ENCODE measurements around the gene C1orf198.
"Not testable (repeated sequence)": the region's sequence is repeated elsewhere in the genome, so short reads cannot be mapped to it uniquely, and the experiment has no call there.

C1orf198 gene

DNA sequence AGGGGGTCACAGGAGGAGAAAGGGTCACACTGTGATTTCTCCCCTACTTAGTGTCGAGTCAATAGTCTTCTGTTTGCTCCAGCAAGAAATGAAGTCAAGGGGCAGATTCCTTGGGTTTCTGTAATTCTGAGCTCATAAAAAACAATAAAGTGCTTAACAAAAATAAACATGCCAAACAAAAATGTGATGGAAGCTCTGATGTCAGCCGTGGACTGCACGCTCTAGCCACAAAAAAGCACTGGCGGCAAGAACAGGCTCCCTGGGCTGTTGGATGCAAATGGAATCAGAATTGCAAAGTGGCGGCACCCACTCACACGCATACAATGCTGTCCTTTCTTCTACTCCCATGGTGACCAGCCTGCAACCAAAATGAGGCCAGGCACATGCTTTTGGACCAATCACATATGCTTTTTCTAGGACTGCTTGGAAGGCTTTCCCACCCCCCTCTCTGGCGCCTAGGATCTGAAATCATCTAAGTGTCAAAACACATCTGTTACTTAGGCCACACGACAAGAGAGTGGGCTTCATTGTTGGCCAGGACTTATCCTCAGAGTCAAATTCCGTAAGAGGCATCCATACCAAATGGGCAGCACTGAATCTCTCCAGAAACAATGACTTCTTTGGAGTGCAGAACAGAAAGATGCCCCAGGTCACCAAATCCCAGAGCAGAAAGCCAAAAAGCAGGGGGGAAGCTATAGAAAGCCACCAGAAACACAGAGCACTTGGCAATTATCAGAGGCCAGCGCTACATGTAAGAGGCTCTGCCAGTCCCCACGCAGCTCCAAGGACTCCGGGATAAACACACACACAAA lies 9.2 kb downstream of the C1orf198 start:
- DNase-seq, result no peak

DNA sequence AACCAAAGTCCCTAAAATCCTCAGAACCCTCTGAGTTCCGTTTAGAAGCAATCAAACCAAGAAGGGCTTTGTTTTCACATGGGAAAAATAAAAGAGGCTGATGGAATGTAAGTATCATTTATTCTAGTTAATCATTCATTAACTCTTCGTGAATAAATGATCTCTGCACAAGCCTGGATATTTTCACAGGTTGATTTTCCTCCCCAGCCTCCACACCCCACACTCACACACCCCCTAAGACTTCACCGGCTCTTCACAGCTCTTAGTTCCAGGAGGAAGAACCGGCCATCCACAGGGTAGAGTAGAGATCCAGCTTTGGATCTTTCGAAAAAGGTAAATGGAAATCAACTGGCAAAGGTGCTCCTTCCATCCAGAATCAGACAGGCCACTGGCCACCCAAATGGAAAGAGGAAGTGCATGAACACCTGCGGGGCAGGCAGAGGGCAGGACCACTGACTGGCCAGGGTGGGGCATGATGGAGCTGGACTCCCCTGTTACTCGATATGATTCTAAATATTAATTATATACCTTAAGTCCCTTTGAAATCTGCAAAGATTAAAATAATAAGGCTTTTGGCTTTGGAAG lies 10.0 kb downstream of the C1orf198 start:
- no peak for DNase-seq

DNA sequence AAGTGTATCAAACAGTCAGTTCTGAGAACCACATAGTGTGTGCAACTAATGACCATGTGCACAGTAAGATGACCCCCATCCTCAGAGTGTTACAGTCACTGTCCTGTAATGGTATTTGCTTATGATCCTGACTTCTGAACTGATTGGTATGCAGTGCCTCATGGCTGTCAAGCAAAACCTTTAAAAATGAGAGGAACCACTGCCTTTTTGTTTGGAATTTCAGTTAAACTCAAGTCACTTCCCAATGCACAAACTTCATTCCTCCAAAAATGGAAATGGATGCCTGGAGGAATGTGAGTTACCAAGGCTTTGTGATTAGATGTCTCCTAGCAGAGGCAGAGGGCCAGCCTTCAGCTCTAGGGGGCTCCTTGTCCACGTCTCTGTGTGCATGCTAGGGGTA lies 10.5 kb downstream of the C1orf198 start:
- DNase-seq, result no peak

- no peak for DNase-seq
Measured at GRCh38 chr1:230857077-230857476, 11.2 kb downstream of the C1orf198 start.

GRCh38 chr1:230855886-230856285 lies 12.4 kb downstream of the C1orf198 start:
- DNase-seq, result no peak

- no peak for DNase-seq
Measured at GRCh38 chr1:230854423-230854822, 13.9 kb downstream of the C1orf198 start.

- no peak for DNase-seq
Measured at GRCh38 chr1:230853731-230854130, 14.6 kb downstream of the C1orf198 start.

DNA sequence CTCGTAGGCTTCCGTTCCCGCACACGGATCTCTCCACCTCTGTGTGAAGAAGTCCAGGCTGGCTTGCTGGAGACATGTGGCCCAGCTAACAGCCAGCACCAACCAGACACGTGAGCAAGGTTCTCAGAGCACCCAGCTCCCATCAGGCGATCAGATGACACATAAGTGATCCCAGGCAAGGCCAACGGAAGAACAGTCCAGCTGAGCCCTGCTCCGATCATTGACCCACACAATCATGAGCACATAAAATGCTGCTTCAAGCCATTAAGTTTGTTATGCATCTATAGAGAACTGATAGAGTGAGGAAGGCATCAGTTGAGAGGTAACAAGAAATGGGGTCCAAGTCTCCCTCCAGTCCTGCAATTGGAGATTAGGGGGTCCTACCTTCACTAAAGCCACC lies 15.4 kb downstream of the C1orf198 start:
- no peak for DNase-seq

DNA sequence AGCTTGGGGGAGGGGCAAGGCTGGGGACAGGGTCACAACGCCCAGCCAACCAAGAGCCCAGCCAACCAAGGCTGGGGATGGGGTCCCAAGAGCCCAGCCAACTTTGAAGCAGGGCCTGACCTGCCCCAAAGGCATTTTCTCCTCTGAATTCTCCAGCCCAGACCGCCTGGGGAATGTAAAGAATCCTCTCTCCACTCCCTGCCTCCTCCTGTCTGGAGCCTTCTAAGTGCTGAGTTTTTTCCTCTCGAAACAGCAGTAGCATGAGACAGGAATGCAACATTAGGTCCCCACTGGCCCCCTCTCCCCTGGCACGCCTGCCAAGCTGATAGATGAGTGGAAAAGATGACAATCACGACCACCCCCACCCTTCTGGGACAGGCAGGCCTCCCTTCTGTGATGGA lies 17.0 kb downstream of the C1orf198 start:
- no peak for DNase-seq

GRCh38 chr1:230850547-230850946 lies 17.8 kb downstream of the C1orf198 start:
- no peak for DNase-seq

DNA sequence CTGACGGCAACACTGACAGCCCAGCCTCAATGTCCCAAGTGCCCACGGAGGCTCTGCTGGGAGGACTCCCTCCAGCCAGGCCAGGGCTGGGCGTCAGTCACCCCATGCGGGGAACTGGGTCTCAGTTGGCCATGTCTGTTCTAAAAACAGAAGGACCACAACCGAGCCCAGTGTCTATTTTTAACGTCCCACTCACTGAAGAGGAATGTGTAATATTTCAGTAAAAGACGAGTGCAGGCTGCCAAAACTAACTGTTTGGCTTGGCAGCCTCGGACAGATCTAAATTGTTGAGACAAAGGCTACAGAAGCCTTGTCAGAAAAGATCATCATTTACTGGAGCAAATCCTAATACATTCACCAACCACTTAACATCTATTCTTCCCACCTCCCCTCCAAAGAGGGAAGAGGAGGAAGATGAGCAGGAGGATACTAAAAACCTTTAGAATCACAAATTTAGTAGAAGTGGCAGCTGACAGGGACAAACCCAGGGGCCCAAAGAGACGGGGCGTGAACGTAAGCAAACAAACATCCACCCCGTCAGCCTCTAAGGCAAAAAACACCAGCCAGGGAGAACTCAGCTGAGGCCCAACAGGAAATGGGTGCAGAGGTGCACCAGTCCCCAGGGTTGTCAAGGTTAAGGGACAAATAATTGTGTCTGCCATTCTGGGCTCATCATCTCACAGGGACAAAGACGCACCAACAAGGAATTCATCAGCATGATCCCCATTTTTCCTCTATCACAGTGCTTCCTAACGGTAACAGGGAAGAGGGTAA lies 18.7 kb downstream of the C1orf198 start:
- DNase-seq, result peak; percentile 84

DNA sequence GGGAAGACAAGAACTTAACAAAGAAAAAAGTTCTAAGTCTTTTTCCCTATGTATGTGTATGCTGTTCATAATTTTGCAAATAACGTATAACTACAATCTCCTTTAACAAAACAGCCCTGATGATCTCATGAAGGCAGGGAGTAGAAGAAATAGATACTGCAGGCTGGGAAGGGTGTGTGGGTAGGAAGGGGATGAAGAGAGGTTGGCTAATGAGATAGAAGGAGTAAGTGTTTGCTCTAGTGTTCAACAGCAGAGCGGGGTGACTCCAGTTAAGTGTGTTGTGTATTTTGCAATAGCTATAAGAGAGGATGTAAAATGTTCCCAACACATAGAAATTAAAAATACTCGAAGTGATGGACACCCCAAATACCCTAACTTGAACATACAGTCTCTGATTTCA lies 20.1 kb downstream of the C1orf198 start:
- DNase-seq, result no peak

DNA sequence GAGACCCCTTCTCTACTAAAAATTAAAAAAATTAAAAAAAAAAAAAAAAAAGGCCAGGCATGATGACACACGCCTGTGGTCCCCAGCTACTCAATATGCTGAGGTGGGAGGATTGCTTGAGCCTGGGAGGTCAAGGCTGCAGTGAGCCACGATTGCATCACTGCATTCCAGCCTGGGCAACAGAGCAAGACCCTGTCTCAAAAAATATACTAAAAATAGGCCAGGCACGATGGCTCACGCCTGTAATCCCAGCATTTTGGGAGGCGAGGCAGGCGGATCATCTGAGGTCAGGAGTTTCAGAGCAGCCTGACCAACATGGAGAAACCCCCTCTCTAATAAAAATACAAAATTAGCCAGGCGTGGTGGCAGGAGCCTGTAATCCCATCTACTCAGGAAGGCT lies 23.1 kb downstream of the C1orf198 start:
- DNase-seq, result not testable (repeated sequence)

DNA sequence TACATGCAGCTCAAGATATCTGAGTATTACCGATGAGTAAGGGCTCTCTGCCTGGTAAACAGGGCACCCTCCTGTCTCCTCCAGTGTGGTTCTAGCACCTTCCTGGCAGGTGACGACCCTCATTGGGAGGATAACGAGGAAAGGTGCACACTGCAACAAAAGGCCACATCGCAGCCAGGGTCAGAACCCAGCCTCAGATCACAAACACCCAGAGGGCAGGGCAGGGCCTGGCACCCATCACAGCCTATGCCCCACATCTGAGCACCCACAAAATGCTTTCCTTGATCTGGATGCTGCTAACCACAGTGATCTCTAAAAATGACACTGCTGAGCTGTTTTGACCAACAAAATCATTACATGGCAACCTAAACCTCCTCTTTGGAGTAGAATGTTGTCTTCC lies 23.8 kb downstream of the C1orf198 start:
- no peak for DNase-seq

GRCh38 chr1:230843503-230844309 lies 24.6 kb downstream of the C1orf198 start:
- no peak for DNase-seq

DNA sequence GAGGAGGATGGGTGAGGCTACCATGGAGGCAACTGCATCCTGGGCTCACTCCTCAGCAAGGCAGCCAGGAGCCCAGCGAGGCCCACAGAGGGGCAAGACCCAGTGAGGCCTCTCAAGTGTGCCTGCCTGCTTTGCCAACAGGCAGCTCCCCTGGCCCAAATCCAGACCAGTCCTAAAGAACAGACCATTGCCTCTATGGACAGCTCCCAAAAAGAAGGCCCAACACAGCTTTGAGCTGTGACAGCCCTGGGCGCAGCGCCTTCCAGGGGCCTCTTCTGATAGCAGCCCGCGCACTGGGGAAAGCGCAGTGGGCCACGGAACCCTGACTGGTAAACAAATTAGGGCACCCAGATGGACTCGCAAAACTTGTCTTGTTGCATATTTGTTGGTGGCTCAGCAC lies 25.5 kb downstream of the C1orf198 start:
- DNase-seq, result no peak

- no peak for DNase-seq
Measured at GRCh38 chr1:230839173-230839572, 29.1 kb downstream of the C1orf198 start.

DNA sequence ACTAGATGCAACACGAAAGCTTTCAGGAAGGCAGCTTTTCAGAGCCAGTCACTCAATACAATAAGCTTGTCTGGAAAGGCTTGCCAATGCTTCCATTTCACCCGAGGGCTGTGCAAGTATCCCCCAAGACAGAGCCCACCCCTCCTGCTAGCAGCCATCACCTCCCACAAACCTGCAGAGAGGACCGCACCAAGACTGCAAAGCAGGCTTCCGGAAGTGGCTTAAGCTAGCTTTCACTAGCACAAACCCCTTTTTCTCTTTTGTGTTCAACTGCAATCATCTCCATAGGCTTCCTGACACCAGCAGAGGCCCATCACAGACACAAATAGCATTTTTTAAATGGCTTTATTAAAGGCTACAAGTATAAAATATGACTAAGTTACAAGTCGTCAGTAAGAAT lies 31.5 kb downstream of the C1orf198 start:
- no peak for DNase-seq

- no peak for DNase-seq
Measured at GRCh38 chr1:230836347-230836746, 32.0 kb downstream of the C1orf198 start.

DNA sequence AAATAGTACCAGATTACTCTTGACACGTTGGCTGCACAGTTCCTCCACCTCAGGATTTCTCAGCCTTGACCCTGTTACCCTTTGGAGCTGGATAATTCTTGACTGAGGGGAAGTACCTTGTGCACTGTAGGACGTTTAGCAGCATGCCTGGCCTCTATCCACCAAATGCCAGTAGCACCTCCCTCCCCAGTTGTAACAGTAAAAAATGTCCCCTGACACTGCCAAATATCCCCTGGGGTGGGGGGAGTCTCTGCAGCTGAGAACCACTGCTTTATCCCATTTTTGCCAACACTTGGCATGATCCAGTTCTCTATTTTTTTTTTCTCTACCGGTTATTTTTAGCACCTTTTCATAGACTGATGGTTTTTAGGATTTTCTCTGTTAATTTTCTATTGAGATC lies 34.0 kb downstream of the C1orf198 start:
- DNase-seq, result no peak

DNA sequence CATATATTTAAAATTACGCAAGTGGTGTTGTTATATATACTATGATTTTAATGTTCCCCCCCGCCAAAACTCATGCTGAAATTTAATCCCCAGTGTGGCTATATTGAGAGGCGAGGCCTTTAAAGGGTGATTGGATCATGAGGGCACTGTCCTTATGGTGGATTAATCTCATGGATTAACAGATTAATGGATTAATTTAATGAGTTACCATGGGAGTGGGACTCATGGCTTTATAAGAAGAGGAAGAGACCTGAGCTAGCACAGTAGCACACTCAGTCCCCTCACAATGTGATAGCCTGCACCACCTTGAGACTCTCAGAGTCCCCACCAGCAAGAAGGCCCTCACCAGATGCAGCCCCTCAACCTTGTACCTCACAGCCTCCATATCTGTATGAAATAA lies 34.8 kb downstream of the C1orf198 start:
- no peak for DNase-seq

DNA sequence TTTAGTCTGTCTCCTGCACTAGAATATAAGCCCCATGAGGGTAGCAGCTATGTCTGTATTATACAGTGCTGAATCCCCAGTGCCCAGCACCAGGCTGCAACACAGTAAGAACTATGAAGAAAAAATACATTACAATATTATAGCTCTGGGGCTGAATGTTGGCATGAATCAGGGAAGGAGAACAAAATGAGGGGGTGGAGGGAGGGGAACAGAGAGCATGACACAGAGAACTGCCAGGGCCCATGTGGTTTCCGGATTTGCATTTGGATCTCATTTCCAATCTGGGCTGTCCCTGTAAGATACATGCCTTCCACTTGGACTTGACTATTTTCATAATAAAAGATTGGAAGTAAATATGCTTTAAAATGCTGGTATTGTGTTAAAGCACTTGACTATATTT lies 35.8 kb downstream of the C1orf198 start:
- DNase-seq, result no peak

DNA sequence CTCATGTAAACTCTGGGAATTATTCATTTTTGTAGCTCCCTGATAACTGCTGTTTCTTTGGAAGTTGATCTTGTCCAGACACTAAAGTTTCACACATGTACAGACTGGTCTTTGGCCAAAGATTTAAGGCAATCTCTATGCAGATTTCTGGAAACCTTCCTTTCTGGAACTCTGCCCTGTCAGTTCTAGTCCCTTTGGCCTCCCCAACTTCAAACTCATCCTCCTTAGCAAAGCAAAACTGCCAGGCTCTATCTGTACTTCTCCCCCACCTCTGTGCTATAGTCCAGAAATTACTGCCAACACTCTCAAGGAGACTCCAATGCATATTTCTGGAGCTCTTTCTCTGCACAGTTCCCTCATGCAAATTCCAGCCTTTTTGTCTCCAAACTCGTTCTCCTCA lies 36.5 kb downstream of the C1orf198 start:
- no peak for DNase-seq
